Dendritic cell treated with granulocyte-macrophage colony-stimulating factor and Interleukin-4, amounts not matched to agents 40 ng/mL and 50 ng/mL, for 4 days (primary cell): ENCODE measurements around the gene TMPRSS11B.

ENCODE experiments used
- H3K27ac Mint-ChIP-seq: one replicate; pipeline ENCODE4 v1.8.0; 2022; ENCODE audit warnings: mild to moderate bottlenecking, mixed read lengths
- H3K27me3 Mint-ChIP-seq: one replicate; pipeline ENCODE4 v1.8.0; 2022; ENCODE audit warnings: mild to moderate bottlenecking, mixed read lengths
- H3K36me3 Mint-ChIP-seq: one replicate; pipeline ENCODE4 v1.8.0; 2022; ENCODE audit warnings: low read depth, mixed read lengths
- H3K4me1 Mint-ChIP-seq: one replicate; pipeline ENCODE4 v1.8.0; 2022; ENCODE audit warnings: low read depth, mixed read lengths
- H3K4me3 Mint-ChIP-seq: one replicate; pipeline ENCODE4 v1.8.0; 2022; ENCODE audit warnings: mild to moderate bottlenecking, moderate library complexity, mixed read lengths
- H3K9me3 Mint-ChIP-seq: one replicate; pipeline ENCODE4 v1.8.0; 2022; ENCODE audit warnings: mixed read lengths
- intact Hi-C: fragments of 100-400 bp; cut with micrococcal nuclease; formaldehyde crosslinking; loops from one replicate; pipeline ENCODE4 v1.15.0; 2022

The TMPRSS11B gene

GRCh38 chr4:68183417-68183816 is 62.1 kb downstream of the TMPRSS11B start:
- intact Hi-C loops = no loop called here
- H3K4me3 Mint-ChIP-seq = no peak overlapping the region
- no peaks in the 10 kb centered on the region for H3K9me3 Mint-ChIP-seq
- peaks cover 5% of the 10 kb centered on the region for H3K4me1 Mint-ChIP-seq
- no peaks in the 10 kb centered on the region for H3K27me3 Mint-ChIP-seq
- no peak overlapping the region for H3K27ac Mint-ChIP-seq
- H3K36me3 Mint-ChIP-seq = no peaks in the 10 kb centered on the region

GRCh38 chr4:68182382-68182820 is 63.1 kb downstream of the TMPRSS11B start:
- no peaks in the 10 kb centered on the region for H3K36me3 Mint-ChIP-seq
- H3K27me3 Mint-ChIP-seq = no peaks in the 10 kb centered on the region
- H3K4me3 Mint-ChIP-seq = no peak overlapping the region
- peaks cover 5% of the 10 kb centered on the region for H3K4me1 Mint-ChIP-seq
- no peak overlapping the region for H3K27ac Mint-ChIP-seq
- H3K9me3 Mint-ChIP-seq = no peaks in the 10 kb centered on the region
- intact Hi-C loops = no loop called here

GRCh38 chr4:68180849-68181526 is 64.5 kb downstream of the TMPRSS11B start:
- no peaks in the 10 kb centered on the region for H3K27me3 Mint-ChIP-seq

GRCh38 chr4:68176904-68177303 is 68.6 kb downstream of the TMPRSS11B start:
- Mint-ChIP-seq H3K27me3 (no peaks in the 10 kb centered on the region), H3K4me3 (no peak overlapping the region), H3K9me3 (no peaks in the 10 kb centered on the region), H3K4me1 (peaks cover 5% of the 10 kb centered on the region), H3K36me3 (no peaks in the 10 kb centered on the region), H3K27ac (no peak overlapping the region)
- intact Hi-C loops = loop anchor here (2.0 to 5.0 kb wide), 3 partner anchors 190 to 430 kb away; no protein-coding TSS in a partner anchor

More at GRCh38 chr4:68180849-68181526, 64.5 kb downstream of the TMPRSS11B start:
- no peaks in the 10 kb centered on the region for H3K36me3 Mint-ChIP-seq
- H3K27ac Mint-ChIP-seq = peak overlapping the region; percentile 25
- H3K4me3 Mint-ChIP-seq = no peak overlapping the region
- peaks cover 5% of the 10 kb centered on the region for H3K4me1 Mint-ChIP-seq
- intact Hi-C loops = no loop called here
- H3K9me3 Mint-ChIP-seq = no peaks in the 10 kb centered on the region
